ENCODE data around the gene TPH1.

- no peak for TF ChIP-seq ATF3 (IDR thresholded peaks at IDR 0.05)
- no peak for TF ChIP-seq ATF3 (CRISPR knock-in tag; conservative IDR thresholded peaks at IDR 0.05)
- no peak for TF ChIP-seq ZNF511 (CRISPR knock-in tag; IDR thresholded peaks at IDR 0.05)
- no peak for TF ChIP-seq ARID3A (IDR thresholded peaks at IDR 0.05; ENCODE audit: borderline replicate concordance, low read depth, low read length)
- no peak for TF ChIP-seq ZNF311 (CRISPR knock-in tag; IDR thresholded peaks at IDR 0.05)
- TF ChIP-seq ZNF551 (CRISPR knock-in tag; IDR thresholded peaks at IDR 0.05), result no peak
- TF ChIP-seq SOX6 (IDR thresholded peaks at IDR 0.05), result no peak
- no peak for TF ChIP-seq CTCF (IDR thresholded peaks at IDR 0.05 in 2 of 3, conservative IDR thresholded peaks at IDR 0.05 in 1 of 3; ENCODE audit: insufficient read depth in 2 of 3, low read depth in 1 of 3, low read length in 3 of 3)
- no peak for TF ChIP-seq YY1 (IDR thresholded peaks at IDR 0.05; ENCODE audit: borderline replicate concordance in 1 of 3, control insufficient read depth in 1 of 3, extremely low read depth in 1 of 3, insufficient read depth in 3 of 3, insufficient read length in 1 of 3, insufficient replicate concordance in 2 of 3, low read depth in 1 of 3, low read length in 2 of 3)
- TF ChIP-seq HNRNPK (IDR thresholded peaks at IDR 0.05; ENCODE audit: low read depth, low read length, poor library complexity, severe bottlenecking), result no peak
- no peak for TF ChIP-seq BHLHE40 (IDR thresholded peaks at IDR 0.05; ENCODE audit: low read length)
- TF ChIP-seq RBBP5 (IDR thresholded peaks at IDR 0.05; ENCODE audit: borderline replicate concordance, insufficient read depth, low read length, poor library complexity, severe bottlenecking), result no peak
- TF ChIP-seq TCF7L2 (IDR thresholded peaks at IDR 0.05; ENCODE audit: low read depth, low read length), result no peak
- TF ChIP-seq POLR2AphosphoS5 (IDR thresholded peaks at IDR 0.05; ENCODE audit: control insufficient read depth, insufficient read depth, low read depth, low read length), result no peak
- no peak for TF ChIP-seq EZH2 (IDR thresholded peaks at IDR 0.05; ENCODE audit: borderline replicate concordance, low read depth, low read length)
Observed at GRCh38 chr11:18080451-18080850, 34.4 kb upstream of the TPH1 start.
